HepG2 (cell line): ENCODE data around the gene MAP2K5. TPM values are rescaled to one million over a fixed set of nuclear protein-coding genes. Genes with fewer than 3 reads are reported as not detected.

Experiments used
- ATAC-seq: fragments of 200-7000 bp; cut with Tn5 transposase; 3 replicates; pipeline ENCODE4 v1.9.1; 2020; ENCODE audit warnings: mild to moderate bottlenecking, moderate library complexity
- BruUV-seq: library from RNA; stranded (reverse); fragments of 400-500 nt; replicated peaks from 2 replicates; lab custom pipeline; 2021; lab: Mats Ljungman, UMichigan
- CTCF ChIA-PET: fragments of 300-600 bp; formaldehyde crosslinking; extraction: SDS; loops from one replicate; lab custom pipeline; 2021; ENCODE audit warnings: low total read pairs, inconsistent platforms, low intra/inter-chr PET ratio; lab: Yijun Ruan, JAX
- POLR2A ChIA-PET: fragments of 350-600 bp; sonication (Branson Sonifier 250); formaldehyde crosslinking; loops from one replicate; lab custom pipeline; 2020; ENCODE audit warnings: antibody characterized with exemption, inconsistent platforms; lab: Yijun Ruan, JAX
- DNase-seq: peaks from one replicate; pipeline ENCODE4 v3.0.0-alpha.2; 2015; ENCODE audit warnings: low spot score
- FAIRE-seq: peaks from 3 replicates; lab custom pipeline; 2011; peaks lifted over from hg19 to GRCh38; lab: Jason Lieb, UNC
- H2AFZ ChIP-seq: one replicate; pipeline ENCODE4 v1.6.1; 2011; ENCODE audit warnings: low read length, inconsistent platforms
- H3K27ac ChIP-seq: fragments of 300-600 bp; 3 replicates; pipeline ENCODE4 v1.8.0; 2011; ENCODE audit warnings: mixed run types, mild to moderate bottlenecking, mixed read lengths, low read length, inconsistent platforms; ENCODE audit not compliant: insufficient read depth; ENCODE audit errors: extremely low read length
- H3K27me3 ChIP-seq, 2 experiments: fragments of 200-600 bp in 1 of 2; 2 replicates in 1 of 2; 3 replicates in 1 of 2; pipeline versions ENCODE4 v1.6.0 to v1.8.0; 2011; ENCODE audit warnings: low read length in 2 of 2, mild to moderate bottlenecking in 2 of 2, moderate library complexity in 2 of 2, inconsistent platforms in 1 of 2; ENCODE audit not compliant: insufficient read depth in 2 of 2, control insufficient read depth in 1 of 2
- H3K36me3 ChIP-seq, 2 experiments: fragments of 200-600 bp in 1 of 2; replicated peaks in 1 of 2; 2 replicates in 1 of 2; 3 replicates in 1 of 2; pipeline versions ENCODE4 v1.5.1 to v1.8.0; 2011; ENCODE audit warnings: low read length in 2 of 2, inconsistent platforms in 1 of 2; ENCODE audit not compliant: insufficient read depth in 2 of 2, control insufficient read depth in 1 of 2
- H3K4me1 ChIP-seq: 2 replicates; pipeline ENCODE4 v1.5.1; 2012; ENCODE audit warnings: low read length, inconsistent platforms; ENCODE audit not compliant: insufficient read depth
- H3K4me2 ChIP-seq: 2 replicates; pipeline ENCODE4 v1.6.0; 2011; ENCODE audit warnings: low read depth, low read length, inconsistent platforms
- H3K4me3 ChIP-seq, 3 experiments: fragments of 200-600 bp in 1 of 3; sonication (generic), shearing (Covaris generic) in 1 of 3; replicated peaks in 1 of 3; 2 replicates each; pipeline ENCODE4 v1.5.1; 2011 to 2016; ENCODE audit warnings: low read length in 3 of 3, inconsistent platforms in 2 of 3, low read depth in 2 of 3, mild to moderate bottlenecking in 2 of 3, control low read depth in 1 of 3, mixed read lengths in 1 of 3; ENCODE audit not compliant: insufficient read depth in 1 of 3
- H3K79me2 ChIP-seq: one replicate; pipeline ENCODE4 v1.6.1; 2011; ENCODE audit warnings: low read length, inconsistent platforms; ENCODE audit not compliant: insufficient read depth
- H3K9ac ChIP-seq: 2 replicates; pipeline ENCODE4 v1.6.0; 2011; ENCODE audit warnings: mild to moderate bottlenecking, low read depth, low read length, inconsistent platforms; ENCODE audit not compliant: insufficient read depth
- H3K9me3 ChIP-seq: 2 replicates; pipeline ENCODE4 v1.5.1; 2012; ENCODE audit warnings: mild to moderate bottlenecking, low read length
- H4K20me1 ChIP-seq: 2 replicates; pipeline ENCODE4 v1.6.0; 2011; ENCODE audit warnings: inconsistent platforms, mild to moderate bottlenecking, low read length, moderate library complexity; ENCODE audit not compliant: insufficient read depth
- IKZF1 ChIP-seq: fragments of 450-650 bp; IDR thresholded peaks from 2 replicates; pipeline ENCODE4 v1.7.1; 2016
- KAT7 ChIP-seq: IDR thresholded peaks from 2 replicates; pipeline ENCODE4 v1.6.1; 2018; ENCODE audit warnings: borderline replicate concordance, missing compliant biosample characterization
- KDM5B ChIP-seq: sonication (generic); formaldehyde crosslinking; IDR thresholded peaks from 2 replicates; pipeline ENCODE4 v1.4.0; 2020; ENCODE audit warnings: missing genetic modification reagents, mild to moderate bottlenecking, borderline replicate concordance
- NR3C1 ChIP-seq: sonication (generic); formaldehyde crosslinking; IDR thresholded peaks from 2 replicates; pipeline ENCODE4 v1.4.0; 2020; ENCODE audit warnings: missing genetic modification reagents
- SAP130 ChIP-seq: IDR thresholded peaks from 2 replicates; pipeline ENCODE4 v1.6.1; 2016; ENCODE audit warnings: low read depth
- SMC3 ChIP-seq: IDR thresholded peaks from 2 replicates; pipeline ENCODE4 v1.6.1; 2011; ENCODE audit warnings: low read length, improper control_type of control experiment
- SNRNP70 ChIP-seq: fragments of 200-400 bp; formaldehyde crosslinking; IDR thresholded peaks from 2 replicates; pipeline ENCODE4 v1.6.1; 2017; ENCODE audit warnings: mild to moderate bottlenecking, low read depth, low read length, moderate library complexity
- SRSF1 ChIP-seq: fragments of 200-400 bp; formaldehyde crosslinking; optimal IDR thresholded peaks from 2 replicates; pipeline ENCODE3; 2017; ENCODE audit warnings: mild to moderate bottlenecking, low read depth, low read length, moderate library complexity
- ZNF326 ChIP-seq: sonication (generic); formaldehyde crosslinking; IDR thresholded peaks from 2 replicates; pipeline ENCODE4 v1.4.0; 2020; ENCODE audit warnings: missing genetic modification reagents, borderline replicate concordance
- WGBS: methylation state at CpG from one replicate; pipeline ENCODE4 v1.1.6; 2017; ENCODE audit warnings: low lambda C conversion rate; 5-methylcytosine and 5-hydroxymethylcytosine counted together
- in situ Hi-C: cut with HindIII; loops from 2 replicates; pipeline ENCODE4 v1.10.0; 2017; ENCODE audit warnings: low pct_unique_long_range_greater_than_20kb; ENCODE audit not compliant: extremely low pct_ligation_motif_present
- intact Hi-C: fragments of 100-400 bp; cut with micrococcal nuclease; formaldehyde crosslinking; loops from one replicate; pipeline ENCODE4 v1.10.0; 2022; ENCODE audit not compliant: unreplicated experiment
- polyA plus RNA-seq, 8 experiments: library from polyadenylated mRNA; depleted of rRNA in 3 of 8; stranded (reverse) in 7 of 8; unstranded in 1 of 8; fragments of >200 nt; fragmentation: Illumina TruSeq in 4 of 8; extraction: Trizol in 4 of 8; gene quantifications; 2 replicates each; pipeline versions ENCODE4 v1.2.1 to v1.2.3, GENCODE V29; 2011 to 2016; ENCODE audit warnings: low read depth in 4 of 8, missing spikeins in 1 of 8, mixed read lengths in 1 of 8; ENCODE audit not compliant: insufficient read depth in 1 of 8
- total RNA-seq, 5 experiments: library from RNA; depleted of rRNA; stranded (reverse); fragments of >200 nt; fragmentation: Illumina TruSeq; extraction: Trizol; gene quantifications; 2 replicates each; pipeline ENCODE4 v1.2.3, GENCODE V29; 2016; ENCODE audit warnings: low read depth in 1 of 5
- TF ChIP-seq, protein P1 (sequence below): sonication (generic); formaldehyde crosslinking; IDR thresholded peaks from 2 replicates; pipeline ENCODE4 v1.4.0; 2020; ENCODE audit warnings: missing genetic modification reagents
- TF ChIP-seq, protein P2 (sequence below): IDR thresholded peaks from 2 replicates; pipeline ENCODE4 v1.6.1; 2016; ENCODE audit warnings: mild to moderate bottlenecking, missing biosample characterization, missing genetic modification reagents

MAP2K5 gene
- total and polyA plus RNA-seq, 2 of the 13 experiments (the other 11 are each of a cell fraction or from before 2014, with no cell fraction given) = 4.0 to 4.3 TPM

DNA sequence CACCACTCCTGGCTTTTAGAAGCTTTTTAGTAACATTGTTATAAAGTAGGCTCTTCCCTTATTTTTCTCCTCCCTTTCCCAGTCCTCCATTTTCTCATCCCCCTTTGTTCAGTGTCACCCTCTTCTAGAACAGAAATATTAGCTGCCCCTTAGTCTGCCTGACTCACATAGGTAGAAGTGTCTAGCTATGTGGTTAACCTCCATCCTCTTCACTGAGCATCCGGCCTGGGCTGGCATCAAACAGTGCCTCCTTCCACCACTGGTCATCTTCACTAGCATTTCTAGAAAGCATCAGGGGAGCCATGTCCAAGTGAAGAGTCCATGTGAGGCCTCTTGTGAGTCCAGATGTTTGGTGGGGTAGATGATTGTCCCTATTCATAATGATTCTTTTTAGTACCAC is 212.8 kb downstream of the MAP2K5 start (continued):
- no peak for TF ChIP-seq NR3C1 (CRISPR knock-in tag)

DNA sequence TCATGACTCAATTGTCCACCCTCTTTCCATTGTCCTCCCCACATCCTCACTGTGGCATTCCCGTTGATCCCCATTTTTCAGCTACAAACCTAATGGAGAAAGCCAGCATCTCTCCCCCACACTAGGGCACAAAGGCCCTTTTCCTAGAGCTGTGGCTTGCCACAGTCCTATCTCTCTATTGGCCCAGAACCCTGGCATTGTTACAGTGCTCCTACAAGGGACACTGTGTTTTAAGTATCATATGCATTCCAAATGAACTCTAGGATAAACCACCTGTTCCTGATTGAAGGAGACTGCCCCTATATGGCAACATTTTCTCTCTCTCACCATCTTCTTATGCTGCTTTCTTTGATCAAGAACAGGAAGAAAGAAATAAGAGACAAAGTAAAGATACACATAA is 213.4 kb downstream of the MAP2K5 start:
- H3K36me3 ChIP-seq = no peaks in the 10 kb centered on the region
- DNase-seq (no peak), ATAC-seq (no peak), FAIRE-seq (no peak)
- POLR2A ChIA-PET = no interaction called here
- H2AFZ ChIP-seq = no peak overlapping the region
- H3K4me2 ChIP-seq = no peak overlapping the region
- intact Hi-C loops (no loop called here), in situ Hi-C loops (no loop called here)
- CTCF ChIA-PET = no interaction called here
- H3K27ac ChIP-seq = no peak overlapping the region
- 96% methylated on average over 1 of the region's 1 CpG for WGBS
- TF ChIP-seq, protein P1, sequence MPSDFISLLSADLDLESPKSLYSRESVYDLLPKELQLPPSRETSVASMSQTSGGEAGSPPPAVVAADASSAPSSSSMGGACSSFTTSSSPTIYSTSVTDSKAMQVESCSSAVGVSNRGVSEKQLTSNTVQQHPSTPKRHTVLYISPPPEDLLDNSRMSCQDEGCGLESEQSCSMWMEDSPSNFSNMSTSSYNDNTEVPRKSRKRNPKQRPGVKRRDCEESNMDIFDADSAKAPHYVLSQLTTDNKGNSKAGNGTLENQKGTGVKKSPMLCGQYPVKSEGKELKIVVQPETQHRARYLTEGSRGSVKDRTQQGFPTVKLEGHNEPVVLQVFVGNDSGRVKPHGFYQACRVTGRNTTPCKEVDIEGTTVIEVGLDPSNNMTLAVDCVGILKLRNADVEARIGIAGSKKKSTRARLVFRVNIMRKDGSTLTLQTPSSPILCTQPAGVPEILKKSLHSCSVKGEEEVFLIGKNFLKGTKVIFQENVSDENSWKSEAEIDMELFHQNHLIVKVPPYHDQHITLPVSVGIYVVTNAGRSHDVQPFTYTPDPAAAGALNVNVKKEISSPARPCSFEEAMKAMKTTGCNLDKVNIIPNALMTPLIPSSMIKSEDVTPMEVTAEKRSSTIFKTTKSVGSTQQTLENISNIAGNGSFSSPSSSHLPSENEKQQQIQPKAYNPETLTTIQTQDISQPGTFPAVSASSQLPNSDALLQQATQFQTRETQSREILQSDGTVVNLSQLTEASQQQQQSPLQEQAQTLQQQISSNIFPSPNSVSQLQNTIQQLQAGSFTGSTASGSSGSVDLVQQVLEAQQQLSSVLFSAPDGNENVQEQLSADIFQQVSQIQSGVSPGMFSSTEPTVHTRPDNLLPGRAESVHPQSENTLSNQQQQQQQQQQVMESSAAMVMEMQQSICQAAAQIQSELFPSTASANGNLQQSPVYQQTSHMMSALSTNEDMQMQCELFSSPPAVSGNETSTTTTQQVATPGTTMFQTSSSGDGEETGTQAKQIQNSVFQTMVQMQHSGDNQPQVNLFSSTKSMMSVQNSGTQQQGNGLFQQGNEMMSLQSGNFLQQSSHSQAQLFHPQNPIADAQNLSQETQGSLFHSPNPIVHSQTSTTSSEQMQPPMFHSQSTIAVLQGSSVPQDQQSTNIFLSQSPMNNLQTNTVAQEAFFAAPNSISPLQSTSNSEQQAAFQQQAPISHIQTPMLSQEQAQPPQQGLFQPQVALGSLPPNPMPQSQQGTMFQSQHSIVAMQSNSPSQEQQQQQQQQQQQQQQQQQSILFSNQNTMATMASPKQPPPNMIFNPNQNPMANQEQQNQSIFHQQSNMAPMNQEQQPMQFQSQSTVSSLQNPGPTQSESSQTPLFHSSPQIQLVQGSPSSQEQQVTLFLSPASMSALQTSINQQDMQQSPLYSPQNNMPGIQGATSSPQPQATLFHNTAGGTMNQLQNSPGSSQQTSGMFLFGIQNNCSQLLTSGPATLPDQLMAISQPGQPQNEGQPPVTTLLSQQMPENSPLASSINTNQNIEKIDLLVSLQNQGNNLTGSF (CRISPR knock-in tag) = no peak
- no peak for TF ChIP-seq KAT7
- no peak for TF ChIP-seq KDM5B (CRISPR knock-in tag)
- TF ChIP-seq SRSF1 = no peak
- TF ChIP-seq SNRNP70 = no peak
- TF ChIP-seq IKZF1 = no peak
- no peak for TF ChIP-seq SAP130
- no peak for TF ChIP-seq SMC3
- TF ChIP-seq, protein P2, sequence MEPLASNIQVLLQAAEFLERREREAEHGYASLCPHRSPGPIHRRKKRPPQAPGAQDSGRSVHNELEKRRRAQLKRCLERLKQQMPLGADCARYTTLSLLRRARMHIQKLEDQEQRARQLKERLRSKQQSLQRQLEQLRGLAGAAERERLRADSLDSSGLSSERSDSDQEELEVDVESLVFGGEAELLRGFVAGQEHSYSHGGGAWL = no peak
- TF ChIP-seq ZNF326 = no peak
- H4K20me1 ChIP-seq = no peaks in the 10 kb centered on the region
- no peak overlapping the region for H3K9ac ChIP-seq
- peaks cover 3% of the 10 kb centered on the region for H3K4me1 ChIP-seq
- H3K4me3 ChIP-seq = no peak overlapping the region
- BruUV-seq = no TSS peak
- no peaks in the 10 kb centered on the region for H3K79me2 ChIP-seq
- no peaks in the 10 kb centered on the region for H3K27me3 ChIP-seq
- H3K9me3 ChIP-seq = no peaks in the 10 kb centered on the region
